T-helper 1 cell treated with Interleukin-12 subunit alpha and Interleukin-12 subunit beta and Interleukin-4 antibody, amounts not matched to agents 30 μg/mL and 1 μg/mL, for 36 hours (primary cell): Measurements from ENCODE around the gene ARMC10.
"Not testable (repeated sequence)": the region's sequence is repeated elsewhere in the genome, so short reads cannot be mapped to it uniquely, and the experiment has no call there.

Source experiments
- H3K27ac Mint-ChIP-seq: one replicate; pipeline ENCODE4 v1.8.0; 2021; ENCODE audit warnings: mild to moderate bottlenecking, mixed read lengths
- H3K27me3 Mint-ChIP-seq: one replicate; pipeline ENCODE4 v1.8.0; 2021; ENCODE audit warnings: low read depth, mixed read lengths
- H3K36me3 Mint-ChIP-seq: one replicate; pipeline ENCODE4 v1.8.0; 2021; ENCODE audit warnings: low read depth, mixed read lengths
- H3K4me1 Mint-ChIP-seq: one replicate; pipeline ENCODE4 v1.8.0; 2021; ENCODE audit warnings: low read depth, mixed read lengths
- H3K4me3 Mint-ChIP-seq: one replicate; pipeline ENCODE4 v1.8.0; 2021; ENCODE audit warnings: mild to moderate bottlenecking, moderate library complexity, mixed read lengths
- H3K9me3 Mint-ChIP-seq: one replicate; pipeline ENCODE4 v1.8.0; 2021; ENCODE audit warnings: mixed read lengths

The ARMC10 gene

DNA sequence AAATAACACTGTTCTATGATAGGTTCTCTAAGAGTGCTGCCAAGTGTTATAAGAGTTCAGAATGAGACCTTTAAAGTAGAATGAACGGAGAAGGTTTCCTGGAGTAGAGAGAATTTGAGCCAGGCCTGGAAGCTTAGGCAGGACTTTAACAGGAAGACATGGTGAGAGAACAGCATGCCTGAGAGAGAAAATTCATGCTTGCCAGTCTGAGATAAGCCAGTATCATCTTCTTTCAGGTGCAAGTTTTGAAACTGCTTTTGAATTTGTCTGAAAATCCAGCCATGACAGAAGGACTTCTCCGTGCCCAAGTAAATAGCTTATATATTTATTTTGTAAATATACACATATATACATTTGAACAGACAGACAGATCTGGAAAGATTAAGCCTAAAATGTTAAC, 22.1 kb downstream of the ARMC10 start:
- H3K9me3 Mint-ChIP-seq: no peaks in the 10 kb centered on the region
- H3K36me3 Mint-ChIP-seq: peaks cover 21% of the 10 kb centered on the region
- peaks cover 2% of the 10 kb centered on the region for H3K4me1 Mint-ChIP-seq
- H3K27me3 Mint-ChIP-seq: no peaks in the 10 kb centered on the region
- no peak overlapping the region for H3K27ac Mint-ChIP-seq
- no peak overlapping the region for H3K4me3 Mint-ChIP-seq

DNA sequence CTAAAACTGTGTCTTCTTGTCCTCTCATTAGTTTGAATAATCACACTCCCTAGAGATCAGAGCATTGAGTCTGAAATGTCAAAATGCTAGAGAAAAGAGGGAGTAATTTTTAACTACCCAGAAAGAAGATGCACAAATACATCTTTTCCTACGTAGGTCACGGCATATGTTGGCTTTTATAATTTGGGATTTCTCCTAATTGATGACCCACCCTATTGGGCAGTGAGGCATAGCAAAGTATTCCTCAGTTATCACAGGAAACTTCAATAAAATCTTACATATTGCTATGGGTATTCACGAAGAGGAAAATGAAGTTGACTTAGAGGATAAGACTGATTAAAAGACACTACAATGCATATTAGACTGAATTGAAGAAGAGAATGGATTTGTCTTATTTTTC, 25.4 kb downstream of the ARMC10 start:
- peaks cover 31% of the 10 kb centered on the region for H3K36me3 Mint-ChIP-seq

DNA sequence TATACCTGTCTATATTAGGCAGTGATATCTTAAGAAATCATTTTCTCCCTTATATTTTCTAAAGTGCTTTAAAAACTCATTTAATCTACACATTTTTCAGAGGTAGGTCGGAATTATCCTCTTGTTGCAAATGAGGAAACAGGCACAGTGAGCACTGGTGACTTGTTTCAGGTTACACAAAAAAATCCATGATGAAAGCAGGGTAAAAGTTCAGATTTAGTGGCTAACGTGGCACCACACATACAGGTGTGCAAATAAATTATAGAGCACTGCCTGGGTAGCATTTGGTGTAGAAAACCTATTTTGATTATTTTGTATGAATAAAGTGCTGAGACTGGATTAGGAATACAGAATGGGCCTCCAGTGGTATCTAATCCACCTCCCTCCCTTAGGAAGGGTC, 26.6 kb downstream of the ARMC10 start:
- Mint-ChIP-seq H3K36me3 (peaks cover 26% of the 10 kb centered on the region), H3K9me3 (no peaks in the 10 kb centered on the region), H3K4me3 (no peak overlapping the region), H3K27me3 (no peaks in the 10 kb centered on the region), H3K4me1 (no peaks in the 10 kb centered on the region), H3K27ac (no peak overlapping the region)

More for the DNA sequence above, 25.4 kb downstream of the ARMC10 start:
- no peak overlapping the region for H3K4me3 Mint-ChIP-seq
- no peaks in the 10 kb centered on the region for H3K9me3 Mint-ChIP-seq
- no peak overlapping the region for H3K27ac Mint-ChIP-seq
- no peaks in the 10 kb centered on the region for H3K4me1 Mint-ChIP-seq
- H3K27me3 Mint-ChIP-seq: no peaks in the 10 kb centered on the region

DNA sequence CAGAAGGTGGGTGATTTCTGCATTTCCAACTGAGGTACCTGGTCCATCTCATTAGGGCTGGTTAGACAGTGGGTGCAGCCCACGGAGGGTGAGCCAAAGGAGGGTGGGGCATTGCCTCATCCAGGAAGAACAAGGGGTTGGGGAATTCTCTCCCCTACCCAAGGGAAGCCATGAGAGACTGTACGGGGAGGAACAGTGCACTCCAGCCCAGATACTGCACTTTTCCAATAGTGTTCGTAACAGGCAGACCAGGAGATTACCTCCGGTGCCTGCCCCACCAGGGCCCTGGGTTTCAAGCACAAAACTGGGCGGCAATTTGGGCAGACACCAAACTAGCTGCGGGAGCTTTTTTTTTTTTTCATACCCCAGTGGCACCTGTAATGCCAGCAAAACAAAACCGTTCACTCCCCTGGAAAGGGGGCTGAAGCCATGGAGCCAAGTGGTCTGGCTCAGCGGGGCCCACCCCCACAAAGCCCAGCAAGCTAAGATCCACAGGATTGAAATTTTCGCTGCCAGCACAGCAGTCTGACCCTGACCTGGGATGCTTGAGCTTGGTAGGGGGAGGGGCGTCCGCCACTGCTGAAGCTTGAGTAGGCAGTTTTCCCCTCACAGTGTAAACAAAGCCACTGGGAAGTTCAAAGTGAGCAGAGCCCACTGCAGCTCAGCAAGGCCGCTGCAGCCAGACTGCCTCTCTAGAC, 31.2 kb downstream of the ARMC10 start:
- peaks cover 14% of the 10 kb centered on the region for H3K4me1 Mint-ChIP-seq
- H3K4me3 Mint-ChIP-seq: no peak overlapping the region
- no peaks in the 10 kb centered on the region for H3K27me3 Mint-ChIP-seq
- no peak overlapping the region for H3K27ac Mint-ChIP-seq
- peaks cover 48% of the 10 kb centered on the region for H3K36me3 Mint-ChIP-seq
- H3K9me3 Mint-ChIP-seq: peaks cover 24% of the 10 kb centered on the region

DNA sequence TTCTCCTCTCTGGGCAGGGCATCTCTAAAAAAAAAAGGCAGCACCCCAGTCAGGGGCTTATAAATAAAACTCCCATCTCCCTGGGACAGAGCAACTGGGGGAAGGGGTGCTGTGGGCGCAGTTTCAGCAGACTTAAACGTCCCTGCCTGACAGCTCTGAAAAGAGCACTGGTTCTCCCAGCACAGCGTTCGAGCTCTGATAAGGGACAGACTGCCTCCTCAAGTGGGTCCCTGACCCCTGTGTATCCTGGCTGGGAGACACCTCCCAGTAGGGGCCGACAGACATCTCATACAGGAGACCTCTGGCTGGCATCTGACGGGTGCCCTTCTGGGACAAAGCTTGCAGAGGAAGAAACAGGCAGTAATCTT, 31.7 kb downstream of the ARMC10 start:
- peaks cover 50% of the 10 kb centered on the region for H3K36me3 Mint-ChIP-seq
- H3K4me1 Mint-ChIP-seq: peaks cover 14% of the 10 kb centered on the region

DNA sequence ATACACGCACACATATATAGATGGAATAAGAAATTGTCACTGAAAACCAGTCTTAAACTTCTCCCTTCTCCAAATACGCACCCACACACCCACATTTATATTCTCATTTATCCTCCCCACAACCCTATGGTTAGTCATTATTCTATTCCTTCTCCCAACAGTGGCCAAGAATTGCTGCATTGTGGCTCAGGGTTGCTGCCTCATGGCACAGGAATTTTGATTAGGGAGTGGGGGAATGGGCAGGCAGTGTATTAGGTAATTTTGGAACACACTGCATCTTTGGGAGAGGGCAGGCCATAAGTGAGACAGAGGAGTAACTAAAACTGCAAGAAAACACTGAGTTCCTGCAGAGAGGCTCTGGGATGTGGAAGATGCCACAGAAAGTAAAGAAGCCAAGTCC, 38.2 kb downstream of the ARMC10 start:
- Mint-ChIP-seq H3K27me3 (no peaks in the 10 kb centered on the region), H3K9me3 (peaks cover 18% of the 10 kb centered on the region), H3K4me1 (peaks cover 19% of the 10 kb centered on the region), H3K27ac (no peak overlapping the region), H3K36me3 (peaks cover 32% of the 10 kb centered on the region), H3K4me3 (no peak overlapping the region)

More for the DNA sequence above, 31.7 kb downstream of the ARMC10 start:
- not testable (repeated sequence) for H3K4me3 Mint-ChIP-seq, H3K27ac Mint-ChIP-seq, H3K27me3 Mint-ChIP-seq
- H3K9me3 Mint-ChIP-seq: peaks cover 24% of the 10 kb centered on the region

DNA sequence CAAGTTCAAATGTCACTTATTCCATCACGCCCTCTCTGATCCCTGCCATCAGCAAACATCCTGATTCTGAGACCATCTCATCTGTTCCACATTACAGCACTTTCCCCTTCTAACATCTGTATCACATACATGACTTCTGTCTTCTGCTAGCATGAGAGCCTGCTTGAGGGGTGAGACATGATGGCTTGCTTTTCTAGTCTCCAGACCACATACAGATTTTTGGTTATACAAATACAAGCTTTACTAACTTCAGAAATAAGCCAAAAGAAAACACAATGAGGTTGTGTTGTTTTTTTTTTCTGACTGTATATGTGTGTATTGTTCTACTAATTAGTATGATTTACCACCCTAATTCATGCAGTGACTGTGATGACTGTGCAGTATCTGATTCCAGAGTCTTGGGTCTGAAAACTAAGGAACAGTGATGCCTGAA, 39.7 kb downstream of the ARMC10 start:
- peaks cover 11% of the 10 kb centered on the region for H3K9me3 Mint-ChIP-seq
- H3K36me3 Mint-ChIP-seq: peaks cover 26% of the 10 kb centered on the region
- H3K27ac Mint-ChIP-seq: no peak overlapping the region

DNA sequence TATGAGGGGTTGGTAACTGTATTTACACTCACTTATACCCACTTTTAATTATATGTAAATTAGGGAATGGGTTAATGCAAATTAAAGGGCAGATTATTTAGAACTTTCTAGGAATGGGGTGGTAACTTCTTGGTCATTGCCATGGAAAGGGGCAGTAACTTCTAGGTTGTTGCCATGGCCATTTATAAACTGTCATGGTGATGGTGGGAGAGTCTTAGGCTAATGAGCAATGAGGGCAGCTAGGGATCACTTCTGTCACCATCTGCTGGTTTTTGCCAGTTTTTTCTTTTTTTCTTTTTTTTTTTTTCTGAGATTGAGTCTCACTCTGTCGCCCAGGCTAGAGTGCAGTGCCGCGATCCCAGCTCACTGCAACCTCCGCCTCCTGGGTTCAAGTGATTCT, 40.8 kb downstream of the ARMC10 start:
- no peaks in the 10 kb centered on the region for H3K27me3 Mint-ChIP-seq
- no peak overlapping the region for H3K4me3 Mint-ChIP-seq
- no peak overlapping the region for H3K27ac Mint-ChIP-seq
- H3K36me3 Mint-ChIP-seq: peaks cover 20% of the 10 kb centered on the region
- H3K9me3 Mint-ChIP-seq: peaks cover 4% of the 10 kb centered on the region
- peaks cover 9% of the 10 kb centered on the region for H3K4me1 Mint-ChIP-seq

More for the DNA sequence above, 39.7 kb downstream of the ARMC10 start:
- H3K4me3 Mint-ChIP-seq: no peak overlapping the region
- H3K4me1 Mint-ChIP-seq: peaks cover 12% of the 10 kb centered on the region
- H3K27me3 Mint-ChIP-seq: no peaks in the 10 kb centered on the region

DNA sequence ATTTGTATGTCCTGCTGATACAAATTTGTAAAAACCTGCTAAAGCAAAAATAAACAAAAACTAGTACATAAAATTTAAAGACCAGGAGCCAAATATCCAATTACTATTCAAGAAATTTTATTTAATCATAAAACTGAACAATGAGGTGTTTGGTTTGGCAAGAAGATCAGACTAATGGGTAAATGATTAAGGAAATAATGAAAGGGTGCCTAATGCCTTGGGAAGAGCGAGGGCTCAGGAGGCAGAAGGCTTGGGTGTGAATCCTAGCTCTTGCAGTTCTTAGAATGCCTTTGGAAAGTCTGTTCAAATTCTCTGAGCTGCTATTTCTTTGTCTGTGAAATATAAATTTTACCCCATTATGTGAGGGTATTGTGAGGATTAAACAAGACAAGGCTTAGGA, 41.6 kb downstream of the ARMC10 start:
- Mint-ChIP-seq H3K27me3 (no peaks in the 10 kb centered on the region), H3K4me1 (peaks cover 9% of the 10 kb centered on the region), H3K27ac (no peak overlapping the region), H3K4me3 (no peak overlapping the region), H3K9me3 (no peaks in the 10 kb centered on the region), H3K36me3 (peaks cover 16% of the 10 kb centered on the region)

DNA sequence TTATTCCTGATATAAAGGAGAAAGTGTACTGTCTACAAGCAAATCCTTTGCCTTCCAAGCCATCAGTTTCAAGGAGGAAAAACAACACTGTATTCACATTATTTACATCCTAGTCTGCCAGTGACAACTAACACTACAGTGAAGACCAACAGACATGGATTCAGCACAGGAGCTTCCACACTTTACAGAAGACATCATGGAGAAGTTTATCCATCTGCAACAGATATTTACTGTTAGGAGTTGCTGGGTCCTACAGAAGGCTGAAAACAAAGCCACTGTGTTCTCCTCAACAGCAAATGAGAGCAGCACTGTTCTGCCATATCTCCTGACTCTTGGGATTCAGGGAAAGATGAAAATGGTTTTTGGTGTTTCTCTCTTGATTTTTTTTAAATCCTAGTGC, 42.1 kb downstream of the ARMC10 start:
- Mint-ChIP-seq H3K4me1 (peaks cover 9% of the 10 kb centered on the region), H3K27me3 (no peaks in the 10 kb centered on the region), H3K9me3 (no peaks in the 10 kb centered on the region), H3K27ac (no peak overlapping the region), H3K36me3 (peaks cover 16% of the 10 kb centered on the region), H3K4me3 (no peak overlapping the region)

DNA sequence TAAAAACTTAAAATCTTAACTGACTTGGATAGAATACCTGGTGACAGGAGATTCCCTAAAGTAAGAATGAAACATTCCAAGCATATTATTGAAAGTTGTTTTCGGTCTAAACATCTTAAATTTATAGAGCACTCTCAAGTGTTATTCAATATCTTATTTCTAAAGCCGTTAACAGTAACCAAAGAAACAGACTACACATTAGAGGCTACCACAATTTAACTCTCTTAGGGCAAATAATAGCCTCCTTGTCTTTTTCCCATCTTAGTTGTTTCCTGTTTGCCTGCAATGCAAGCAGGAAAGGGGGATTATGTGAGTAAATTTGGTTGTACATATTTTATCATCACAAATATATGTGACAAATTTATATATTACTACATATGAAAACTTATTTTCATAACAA, 42.5 kb downstream of the ARMC10 start:
- Mint-ChIP-seq H3K27me3 (no peaks in the 10 kb centered on the region), H3K9me3 (no peaks in the 10 kb centered on the region), H3K4me1 (peaks cover 9% of the 10 kb centered on the region), H3K36me3 (peaks cover 19% of the 10 kb centered on the region), H3K4me3 (no peak overlapping the region), H3K27ac (no peak overlapping the region)

DNA sequence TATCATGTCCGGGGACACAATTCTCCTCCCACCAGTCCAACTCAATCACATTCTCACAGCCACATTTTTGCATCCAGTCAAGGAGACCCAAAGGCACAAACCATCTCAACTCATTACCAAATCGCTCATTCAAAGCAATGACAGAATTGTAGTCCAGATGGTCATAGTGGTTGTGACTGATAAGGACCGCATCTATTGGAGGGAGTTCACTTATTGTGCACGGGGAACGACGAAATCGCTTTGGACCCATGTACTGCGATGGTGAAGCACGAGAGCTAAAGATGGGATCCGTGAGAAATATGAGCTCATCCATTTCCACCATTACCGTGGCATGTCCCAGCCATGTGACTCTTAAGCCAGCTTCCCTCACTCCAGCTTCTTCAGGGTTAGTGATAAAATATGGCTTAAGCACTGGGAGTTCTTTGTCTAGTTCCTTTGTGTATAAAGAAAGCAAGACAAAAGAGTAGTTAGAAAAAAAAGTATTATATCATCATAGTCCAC, 44.9 kb downstream of the ARMC10 start:
- Mint-ChIP-seq H3K4me3 (no peak overlapping the region), H3K27me3 (no peaks in the 10 kb centered on the region), H3K27ac (no peak overlapping the region), H3K4me1 (no peaks in the 10 kb centered on the region), H3K9me3 (no peaks in the 10 kb centered on the region), H3K36me3 (peaks cover 19% of the 10 kb centered on the region)

DNA sequence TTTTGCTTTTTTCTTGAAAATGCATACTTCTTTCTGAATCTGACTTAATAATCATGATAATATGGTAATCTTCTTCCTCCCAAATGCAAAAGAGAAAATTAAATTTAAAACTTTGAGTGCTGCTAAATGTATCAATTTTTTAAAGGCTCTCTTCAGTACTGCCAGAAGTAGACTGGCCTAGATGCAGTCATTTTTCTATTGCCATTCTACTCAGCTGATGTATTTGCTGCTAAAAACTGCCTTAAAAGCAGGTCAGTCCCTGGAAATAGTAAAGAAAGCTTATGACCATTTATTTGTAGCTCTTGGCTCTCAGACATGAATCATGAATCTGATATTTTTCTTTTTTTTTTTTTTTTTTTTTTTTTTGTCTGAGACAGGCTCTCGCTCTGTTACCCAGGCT, 45.4 kb downstream of the ARMC10 start:
- Mint-ChIP-seq H3K36me3 (peaks cover 19% of the 10 kb centered on the region), H3K9me3 (no peaks in the 10 kb centered on the region), H3K4me3 (no peak overlapping the region), H3K27me3 (no peaks in the 10 kb centered on the region), H3K4me1 (no peaks in the 10 kb centered on the region), H3K27ac (no peak overlapping the region)

DNA sequence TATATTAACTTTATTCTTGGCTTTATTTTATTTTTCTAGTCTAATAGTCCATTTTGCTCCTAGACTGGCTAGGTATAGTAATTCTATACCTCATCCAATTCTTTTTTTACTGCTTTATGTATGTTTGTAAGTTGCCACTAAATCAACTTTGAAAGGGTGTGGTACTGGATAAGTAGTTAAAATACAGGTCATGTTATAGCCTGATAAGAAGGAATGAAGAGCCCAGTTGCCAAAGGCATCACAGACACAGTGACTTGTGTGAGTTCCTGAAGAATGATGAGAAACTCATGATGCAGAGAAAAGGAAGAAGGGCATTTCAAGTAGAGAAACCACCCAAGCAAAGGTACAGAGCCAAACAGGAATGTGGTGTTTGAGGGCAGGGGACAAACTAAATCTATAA, 46.7 kb downstream of the ARMC10 start:
- Mint-ChIP-seq H3K4me3 (no peak overlapping the region), H3K4me1 (no peaks in the 10 kb centered on the region), H3K27ac (peak overlapping the region; percentile 12), H3K36me3 (peaks cover 23% of the 10 kb centered on the region), H3K9me3 (no peaks in the 10 kb centered on the region), H3K27me3 (no peaks in the 10 kb centered on the region)

DNA sequence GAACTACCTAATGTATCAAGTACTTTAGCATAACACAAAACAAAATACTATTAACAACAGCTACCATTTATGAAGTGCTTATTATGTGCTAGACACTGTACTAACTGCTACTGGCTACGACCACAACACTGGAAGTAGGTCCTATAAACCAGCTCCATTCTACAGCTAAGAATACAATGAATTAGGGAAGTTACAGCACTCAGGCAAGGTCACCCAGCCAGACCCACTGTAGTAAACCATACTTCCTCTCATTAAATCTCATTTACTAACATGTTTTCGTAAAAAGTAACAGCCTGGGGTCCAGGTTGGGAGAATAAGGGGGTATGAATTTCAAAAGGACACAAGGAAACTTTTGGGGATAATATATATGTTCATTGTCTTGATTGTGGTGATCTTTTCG, 48.6 kb downstream of the ARMC10 start:
- Mint-ChIP-seq H3K9me3 (no peaks in the 10 kb centered on the region), H3K27me3 (no peaks in the 10 kb centered on the region), H3K36me3 (peaks cover 34% of the 10 kb centered on the region), H3K27ac (no peak overlapping the region), H3K4me3 (no peak overlapping the region), H3K4me1 (no peaks in the 10 kb centered on the region)
